GM10847 (cell line): Measurements from ENCODE around the gene TRIM25.

Experiments used
- POLR2A ChIP-seq: IDR thresholded peaks from 2 replicates; pipeline ENCODE4 v1.6.1; 2011; ENCODE audit not compliant: insufficient read length; ENCODE audit errors: extremely low read depth

The TRIM25 gene

GRCh38 chr17:56930739-56931337, 17.0 kb upstream of the TRIM25 start:
- no peak for TF ChIP-seq POLR2A

GRCh38 chr17:56929362-56929969, 15.6 kb upstream of the TRIM25 start:
- no peak for TF ChIP-seq POLR2A

- no peak for TF ChIP-seq POLR2A
Measured at GRCh38 chr17:56928586-56928985, 14.7 kb upstream of the TRIM25 start.

GRCh38 chr17:56926704-56927103, 12.9 kb upstream of the TRIM25 start:
- TF ChIP-seq POLR2A = no peak

GRCh38 chr17:56926270-56926669, 12.4 kb upstream of the TRIM25 start:
- no peak for TF ChIP-seq POLR2A

GRCh38 chr17:56925088-56925487, 11.2 kb upstream of the TRIM25 start:
- no peak for TF ChIP-seq POLR2A

- no peak for TF ChIP-seq POLR2A
Measured at GRCh38 chr17:56919717-56920116, 5.9 kb upstream of the TRIM25 start.

- no peak for TF ChIP-seq POLR2A
Measured at GRCh38 chr17:56918916-56919315, 5.1 kb upstream of the TRIM25 start.

- no peak for TF ChIP-seq POLR2A
Measured at GRCh38 chr17:56917559-56918296, 3.9 kb upstream of the TRIM25 start.

- TF ChIP-seq POLR2A = no peak
Measured at GRCh38 chr17:56914581-56915273, 878 bp upstream of the TRIM25 start.

GRCh38 chr17:56913353-56913866, 439 bp downstream of the TRIM25 start:
- TF ChIP-seq POLR2A = no peak

- TF ChIP-seq POLR2A = no peak
Measured at GRCh38 chr17:56913000-56913311, 893 bp downstream of the TRIM25 start.

GRCh38 chr17:56912105-56912999, 1.5 kb downstream of the TRIM25 start:
- TF ChIP-seq POLR2A = no peak

- TF ChIP-seq POLR2A = no peak
Measured at GRCh38 chr17:56910509-56911235, 3.2 kb downstream of the TRIM25 start.
